Mesenchymal stem cell (in vitro differentiated cells and primary cell): ENCODE measurements around the gene C8G.
A peak's percentile ranks its signal among the peaks of the same experiment; 100 is the strongest.

Source experiments
- DNase-seq: peaks from one replicate; pipeline ENCODE4 v3.0.0-alpha.2; 2013
- H2AFZ ChIP-seq: one replicate; pipeline ENCODE4 v1.6.1; 2013; ENCODE audit warnings: low read depth, mild to moderate bottlenecking, control low read depth, inconsistent platforms, low read length, moderate library complexity
- H2AK5ac ChIP-seq: 2 replicates; pipeline ENCODE4 v1.6.1; 2013; ENCODE audit warnings: low read length, moderate library complexity, mild to moderate bottlenecking, inconsistent platforms; ENCODE audit not compliant: severe bottlenecking
- H2BK120ac ChIP-seq: one replicate; pipeline ENCODE4 v1.6.1; 2013; ENCODE audit warnings: low read depth, mild to moderate bottlenecking, inconsistent platforms, low read length, moderate library complexity
- H2BK12ac ChIP-seq, 2 experiments: one replicate each; pipeline ENCODE4 v1.6.1; 2013; ENCODE audit warnings: inconsistent platforms in 2 of 2, low read length in 2 of 2, mild to moderate bottlenecking in 2 of 2, moderate library complexity in 2 of 2, control low read depth in 1 of 2
- H2BK15ac ChIP-seq: one replicate; pipeline ENCODE4 v1.6.1; 2013; ENCODE audit warnings: mild to moderate bottlenecking, low read depth, inconsistent platforms; ENCODE audit not compliant: poor library complexity, severe bottlenecking
- H2BK5ac ChIP-seq: 2 replicates; pipeline ENCODE4 v1.6.1; 2013; ENCODE audit warnings: low read depth, mild to moderate bottlenecking, low read length, control low read depth, inconsistent platforms; ENCODE audit not compliant: poor library complexity, severe bottlenecking
- H3K14ac ChIP-seq, 2 experiments: one replicate each; pipeline ENCODE4 v1.6.1; 2013; ENCODE audit warnings: inconsistent platforms in 2 of 2, low read length in 2 of 2, control low read depth in 1 of 2, mild to moderate bottlenecking in 1 of 2, moderate library complexity in 1 of 2
- H3K18ac ChIP-seq, 2 experiments: one replicate each; pipeline ENCODE4 v1.6.1; 2013; ENCODE audit warnings: inconsistent platforms in 2 of 2, low read length in 2 of 2, control low read depth in 1 of 2, low read depth in 1 of 2, mild to moderate bottlenecking in 1 of 2
- H3K23ac ChIP-seq, 2 experiments: one replicate each; pipeline ENCODE4 v1.6.1; 2013; ENCODE audit warnings: inconsistent platforms in 2 of 2, low read length in 2 of 2, mild to moderate bottlenecking in 2 of 2, moderate library complexity in 2 of 2, control low read depth in 1 of 2
- H3K27ac ChIP-seq: 2 replicates; pipeline ENCODE4 v1.5.1; 2013; ENCODE audit warnings: mild to moderate bottlenecking, moderate library complexity, low read length, control low read depth, inconsistent platforms; ENCODE audit not compliant: poor library complexity, severe bottlenecking
- H3K27me3 ChIP-seq, 2 experiments: 2 replicates each; pipeline versions ENCODE4 v1.6.1 to v1.7.0; 2013; ENCODE audit warnings: low read length in 2 of 2, mild to moderate bottlenecking in 2 of 2, moderate library complexity in 2 of 2, control low read depth in 1 of 2, inconsistent platforms in 1 of 2; ENCODE audit not compliant: control insufficient read depth in 1 of 2, insufficient read depth in 1 of 2
- H3K36me3 ChIP-seq, 2 experiments: 2 replicates each; pipeline versions ENCODE4 v1.6.1 to v1.7.0; 2013; ENCODE audit warnings: low read length in 2 of 2, control low read depth in 1 of 2, inconsistent platforms in 1 of 2, low read depth in 1 of 2, mild to moderate bottlenecking in 1 of 2; ENCODE audit not compliant: insufficient read depth in 2 of 2, control insufficient read depth in 1 of 2
- H3K4ac ChIP-seq, 2 experiments: one replicate each; pipeline ENCODE4 v1.6.1; 2013; ENCODE audit warnings: inconsistent platforms in 2 of 2, low read length in 2 of 2, mild to moderate bottlenecking in 2 of 2, moderate library complexity in 2 of 2, control low read depth in 1 of 2, low read depth in 1 of 2
- H3K4me1 ChIP-seq: 2 replicates; pipeline ENCODE4 v1.6.1; 2013; ENCODE audit warnings: low read depth, low read length, control low read depth; ENCODE audit not compliant: control insufficient read depth, insufficient read depth
- H3K4me2 ChIP-seq: 2 replicates; pipeline ENCODE4 v1.6.1; 2013; ENCODE audit warnings: low read length, mild to moderate bottlenecking, inconsistent platforms; ENCODE audit not compliant: poor library complexity, severe bottlenecking
- H3K4me3 ChIP-seq, 2 experiments: 2 replicates each; pipeline versions ENCODE4 v1.5.1 to v1.7.0; 2013; ENCODE audit warnings: low read length in 2 of 2, mild to moderate bottlenecking in 2 of 2, control low read depth in 1 of 2, low read depth in 1 of 2; ENCODE audit not compliant: insufficient read depth in 1 of 2
- H3K79me1 ChIP-seq: replicated peaks from 2 replicates; pipeline ENCODE4 v1.6.1; 2013; ENCODE audit warnings: mild to moderate bottlenecking, control low read depth, low read length, inconsistent platforms; ENCODE audit not compliant: poor library complexity, severe bottlenecking
- H3K9ac ChIP-seq: 2 replicates; pipeline ENCODE4 v1.7.0; 2013; ENCODE audit warnings: mild to moderate bottlenecking, low read length, moderate library complexity
- H3K9me3 ChIP-seq: 2 replicates; pipeline ENCODE4 v1.7.0; 2013; ENCODE audit warnings: mild to moderate bottlenecking, low read length; ENCODE audit not compliant: control insufficient read depth
- H4K8ac ChIP-seq: one replicate; pipeline ENCODE4 v1.6.1; 2013; ENCODE audit warnings: inconsistent platforms, mild to moderate bottlenecking, low read length, moderate library complexity
- H4K91ac ChIP-seq: one replicate; pipeline ENCODE4 v1.6.1; 2013; ENCODE audit warnings: mild to moderate bottlenecking, low read length, inconsistent platforms
- WGBS: methylation state at CpG from one replicate; pipeline ENCODE4 v1.1.7; 2013; ENCODE audit warnings: mixed read lengths; 5-methylcytosine and 5-hydroxymethylcytosine counted together

The C8G gene

GRCh38 chr9:136977223-136977622, 32.2 kb downstream of the C8G start, which contains the start of gene PTGDS:
PTGDS (plus strand) TSS chr9:136977504; CDS start chr9:136977579, 75 bp downstream.
- H3K36me3 ChIP-seq, result peaks cover 0 to 4% of the 10 kb centered on the region in 2 experiments
- H3K14ac ChIP-seq, result peak within 1 kb of the TSS in 1 of 2 experiments; percentile 72
- no peaks in the 10 kb centered on the region for H3K79me1 ChIP-seq
- peak within 1 kb of the TSS; percentile 1 for H2BK5ac ChIP-seq
- H3K18ac ChIP-seq, result peak within 1 kb of the TSS; percentile 42 to 75
- H2AK5ac ChIP-seq, result peak within 1 kb of the TSS; percentile 47
- H3K9me3 ChIP-seq, result no peaks in the 10 kb centered on the region
- peaks cover 33% of the 10 kb centered on the region for H3K4me1 ChIP-seq
- no peak within 1 kb of the TSS for H3K27ac ChIP-seq
- peak; percentile 54 for DNase-seq
- no peak within 1 kb of the TSS for H2BK120ac ChIP-seq
- H3K27me3 ChIP-seq, result peaks cover 0 to 23% of the 10 kb centered on the region in 2 experiments
- WGBS, result 86% methylated on average over 10 of the region's 10 CpGs
- H4K91ac ChIP-seq, result peak within 1 kb of the TSS; percentile 81
- H4K8ac ChIP-seq, result peak within 1 kb of the TSS; percentile 88
- peak within 1 kb of the TSS; percentile 1 for H2AFZ ChIP-seq
- peak within 1 kb of the TSS in 1 of 2 experiments; percentile 1 for H3K23ac ChIP-seq
- peak within 1 kb of the TSS; percentile 33 for H2BK15ac ChIP-seq
- H2BK12ac ChIP-seq, result peak within 1 kb of the TSS in 1 of 2 experiments; percentile 23
- H3K4ac ChIP-seq, result peak within 1 kb of the TSS; percentile 42 to 82
- H3K4me3 ChIP-seq, result peak within 1 kb of the TSS; percentile 67 to 68
- peak within 1 kb of the TSS; percentile 26 for H3K9ac ChIP-seq
- H3K4me2 ChIP-seq, result peak within 1 kb of the TSS; percentile 59

GRCh38 chr9:136977649-136978072, 32.6 kb downstream of the C8G start:
- peak overlapping the region; percentile 33 for H2BK15ac ChIP-seq
- H2BK12ac ChIP-seq, result peak overlapping the region in 1 of 2 experiments; percentile 23

GRCh38 chr9:136978073-136978864, 33.2 kb downstream of the C8G start:
- H3K4me1 ChIP-seq, result peaks cover 30% of the 10 kb centered on the region

More at GRCh38 chr9:136977649-136978072, 32.6 kb downstream of the C8G start:
- H3K4me1 ChIP-seq, result peaks cover 33% of the 10 kb centered on the region
- H3K14ac ChIP-seq, result peak overlapping the region in 1 of 2 experiments; percentile 72
- no peaks in the 10 kb centered on the region for H3K79me1 ChIP-seq
- H4K91ac ChIP-seq, result peak overlapping the region; percentile 81
- no peak overlapping the region for H2BK5ac ChIP-seq
- no peak overlapping the region for H2AK5ac ChIP-seq
- peak overlapping the region; percentile 1 for H2AFZ ChIP-seq
- DNase-seq, result no peak
- H3K27me3 ChIP-seq, result peaks cover 4 to 25% of the 10 kb centered on the region in 2 experiments
- no peak overlapping the region for H2BK120ac ChIP-seq
- H3K36me3 ChIP-seq, result peaks cover 0 to 4% of the 10 kb centered on the region in 2 experiments
- peak overlapping the region; percentile 59 for H3K4me2 ChIP-seq
- H4K8ac ChIP-seq, result peak overlapping the region; percentile 88
- no peaks in the 10 kb centered on the region for H3K9me3 ChIP-seq
- peak overlapping the region; percentile 1 to 75 for H3K18ac ChIP-seq
- peak overlapping the region; percentile 26 for H3K9ac ChIP-seq
- H3K23ac ChIP-seq, result peak overlapping the region in 1 of 2 experiments; percentile 1
- 12% methylated on average over 31 of the region's 33 CpGs for WGBS
- H3K27ac ChIP-seq, result no peak overlapping the region
- peak overlapping the region; percentile 67 to 68 for H3K4me3 ChIP-seq
- H3K4ac ChIP-seq, result peak overlapping the region; percentile 1 to 82

More at GRCh38 chr9:136978073-136978864, 33.2 kb downstream of the C8G start:
- H3K79me1 ChIP-seq, result no peaks in the 10 kb centered on the region
- peak overlapping the region in 1 of 2 experiments; percentile 23 for H2BK12ac ChIP-seq
- H2BK15ac ChIP-seq, result no peak overlapping the region
- peak overlapping the region in 1 of 2 experiments; percentile 72 for H3K14ac ChIP-seq
- peak overlapping the region; percentile 81 for H4K91ac ChIP-seq
- H3K18ac ChIP-seq, result peak overlapping the region; percentile 1 to 75
- H3K27me3 ChIP-seq, result peaks cover 10 to 31% of the 10 kb centered on the region in 2 experiments
- H4K8ac ChIP-seq, result peak overlapping the region; percentile 88
- H3K9ac ChIP-seq, result peak overlapping the region; percentile 26
- DNase-seq, result peak; percentile 66
- H3K4me3 ChIP-seq, result peak overlapping the region; percentile 67 to 68
- no peak overlapping the region for H2AK5ac ChIP-seq
- peak overlapping the region; percentile 1 for H2AFZ ChIP-seq
- H2BK5ac ChIP-seq, result no peak overlapping the region
- no peak overlapping the region for H3K27ac ChIP-seq
- no peak overlapping the region for H3K23ac ChIP-seq
- peak overlapping the region; percentile 59 for H3K4me2 ChIP-seq
- no peak overlapping the region for H2BK120ac ChIP-seq
- H3K9me3 ChIP-seq, result no peaks in the 10 kb centered on the region
- 2% methylated on average over 48 of the region's 78 CpGs for WGBS
- H3K4ac ChIP-seq, result peak overlapping the region in 1 of 2 experiments; percentile 82
- H3K36me3 ChIP-seq, result peaks cover 0 to 4% of the 10 kb centered on the region in 2 experiments
